22Rv1 (cell line): ENCODE data around the gene KRT86.

ENCODE experiments used
- H3K27ac ChIP-seq: fragments of 450-650 bp; 2 replicates; pipeline ENCODE4 v1.5.1; 2017
- CTCF ChIP-seq: fragments of 450-650 bp; IDR thresholded peaks from 2 replicates; pipeline ENCODE4 v1.5.1; 2017; ENCODE audit warnings: mild to moderate bottlenecking
- ZFX ChIP-seq: fragments of 450-650 bp; IDR thresholded peaks from 2 replicates; pipeline ENCODE4 v1.6.1; 2017; ENCODE audit warnings: antibody characterized with exemption, borderline replicate concordance

KRT86 gene

GRCh38 chr12:52319097-52319496 lies 44.7 kb downstream of the KRT86 start:
- TF ChIP-seq ZFX = no peak
- TF ChIP-seq CTCF = no peak
- H3K27ac ChIP-seq = no peak overlapping the region

GRCh38 chr12:52320784-52321400 lies 46.4 kb downstream of the KRT86 start, which contains the start of gene KRT83:
TSS of gene KRT83 (minus strand) at chr12:52321398. CDS start at chr12:52321335, 63 bp downstream.
- H3K27ac ChIP-seq = no peak within 1 kb of the TSS
- no peak for TF ChIP-seq CTCF
- TF ChIP-seq ZFX = no peak

GRCh38 chr12:52321418-52321817 lies 47.0 kb downstream of the KRT86 start:
- TF ChIP-seq ZFX = no peak
- TF ChIP-seq CTCF = no peak
- H3K27ac ChIP-seq = no peak overlapping the region

GRCh38 chr12:52322069-52322468 lies 47.6 kb downstream of the KRT86 start:
- TF ChIP-seq ZFX = no peak
- no peak for TF ChIP-seq CTCF
- H3K27ac ChIP-seq = no peak overlapping the region

- no peak overlapping the region for H3K27ac ChIP-seq
- TF ChIP-seq CTCF (no peak), ZFX (no peak)
These were observed 48.6 kb downstream of the KRT86 start for GRCh38 chr12:52323001-52323400.

- H3K27ac ChIP-seq = no peak overlapping the region
- no peak for TF ChIP-seq ZFX
- TF ChIP-seq CTCF = no peak
These were observed 49.1 kb downstream of the KRT86 start for GRCh38 chr12:52323416-52324152.

GRCh38 chr12:52324153-52324444 lies 49.7 kb downstream of the KRT86 start:
- TF ChIP-seq CTCF (no peak), ZFX (no peak)

More at GRCh38 chr12:52324153-52324444, 49.7 kb downstream of the KRT86 start:
- H3K27ac ChIP-seq = no peak overlapping the region
